NT2/D1 (cell line): Measurements from ENCODE around the gene FEZF1.

Experiments used
- SUZ12 ChIP-seq: IDR thresholded peaks from 2 replicates; pipeline ENCODE4 v1.6.1; 2011; ENCODE audit not compliant: insufficient read length, insufficient read depth; ENCODE audit errors: extremely low read depth
- YY1 ChIP-seq: IDR thresholded peaks from 2 replicates; pipeline ENCODE4 v1.6.1; 2011; ENCODE audit not compliant: insufficient read length, insufficient read depth
- ZNF274 ChIP-seq: IDR thresholded peaks from 2 replicates; pipeline ENCODE4 v1.6.1; 2011; ENCODE audit warnings: mild to moderate bottlenecking, low read depth, low read length

DNA sequence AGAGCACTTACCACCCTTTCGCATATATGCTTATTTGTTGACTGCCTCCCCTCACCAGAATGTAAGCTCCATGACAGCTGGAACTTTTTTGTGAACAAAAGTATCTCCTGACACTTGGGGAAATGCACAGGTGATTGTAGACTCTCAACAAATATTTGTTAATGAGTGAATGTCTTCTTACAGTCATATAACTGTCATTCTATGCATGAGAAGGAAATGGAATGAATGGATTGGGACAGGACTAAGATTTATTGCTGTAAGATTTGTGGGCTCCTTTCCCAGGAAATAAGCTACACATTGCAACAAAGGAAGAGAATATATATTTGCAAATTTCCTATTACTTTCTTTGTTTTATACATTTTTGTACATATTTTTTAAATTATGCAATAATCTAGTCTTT is 48.5 kb downstream of the FEZF1 start:
- TF ChIP-seq YY1, result no peak
- no peak for TF ChIP-seq ZNF274
- TF ChIP-seq SUZ12, result no peak
